GM21423 (cell line): Measurements from ENCODE around the gene WNT7B.

Experiments used
- ATAC-seq: cut with Tn5 transposase; IDR thresholded peaks from one replicate; pipeline ENCODE4 v1.9.1; 2021; ENCODE audit warnings: mild to moderate bottlenecking, moderate library complexity; ENCODE audit not compliant: unreplicated experiment

The WNT7B gene

DNA sequence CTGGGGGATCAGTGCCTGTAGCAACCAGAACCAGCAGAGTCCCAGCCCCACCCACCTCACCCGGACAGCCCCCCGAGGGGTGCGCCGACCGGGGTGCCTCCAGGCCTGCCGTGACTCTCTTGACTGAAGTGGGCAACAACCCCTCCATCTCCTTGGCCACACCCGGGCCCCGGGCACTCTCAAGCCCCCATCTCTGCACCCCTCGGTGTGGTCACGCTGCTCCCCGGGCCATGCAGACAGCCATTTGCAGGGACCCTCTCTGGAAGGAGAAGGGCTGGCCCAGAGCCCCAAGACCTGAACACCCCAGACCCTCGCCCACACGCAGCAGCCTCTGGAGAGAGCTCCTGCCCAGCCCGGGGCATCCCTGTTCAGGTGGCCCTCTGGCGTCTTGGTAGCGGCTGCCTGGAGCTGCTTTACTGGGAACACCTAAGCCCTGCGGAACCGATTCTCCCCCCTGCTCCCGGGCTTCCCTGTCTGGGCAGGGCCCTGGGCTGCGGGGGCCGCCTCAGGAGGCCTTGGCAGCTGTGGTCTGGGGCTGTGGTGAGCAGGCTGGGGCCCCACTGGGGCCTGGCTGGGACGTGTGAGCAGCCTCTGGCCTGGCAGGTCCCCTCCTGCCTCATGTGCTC, 84.9 kb downstream of the WNT7B start:
- no peak for ATAC-seq

GRCh38 chr22:45891471-45891995, 85.4 kb downstream of the WNT7B start:
- no peak for ATAC-seq

DNA sequence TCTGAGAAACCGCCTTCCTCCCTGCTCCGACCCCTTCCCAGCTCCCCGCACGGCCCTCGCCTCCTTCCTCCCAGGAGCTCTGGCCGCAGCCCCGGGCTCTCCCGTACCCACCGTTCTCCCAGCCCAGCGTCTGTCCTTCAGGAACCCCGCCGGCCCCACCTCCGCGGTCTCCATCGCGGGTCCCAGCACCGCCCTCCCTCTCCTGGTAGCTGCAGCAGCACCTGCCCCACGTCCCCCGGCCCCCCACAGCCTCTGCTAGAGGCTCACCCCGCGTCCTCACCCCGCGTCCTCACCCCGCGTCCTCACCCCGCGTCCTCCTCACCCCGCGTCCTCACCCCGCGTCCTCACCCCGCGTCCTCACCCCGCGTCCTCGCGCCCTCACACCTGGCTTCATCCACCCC, 85.9 kb downstream of the WNT7B start:
- no peak for ATAC-seq

- ATAC-seq, result no peak
Observed at GRCh38 chr22:45890351-45890635, 86.7 kb downstream of the WNT7B start.

- ATAC-seq, result no peak
Observed at GRCh38 chr22:45889539-45890350, 87.2 kb downstream of the WNT7B start.

DNA sequence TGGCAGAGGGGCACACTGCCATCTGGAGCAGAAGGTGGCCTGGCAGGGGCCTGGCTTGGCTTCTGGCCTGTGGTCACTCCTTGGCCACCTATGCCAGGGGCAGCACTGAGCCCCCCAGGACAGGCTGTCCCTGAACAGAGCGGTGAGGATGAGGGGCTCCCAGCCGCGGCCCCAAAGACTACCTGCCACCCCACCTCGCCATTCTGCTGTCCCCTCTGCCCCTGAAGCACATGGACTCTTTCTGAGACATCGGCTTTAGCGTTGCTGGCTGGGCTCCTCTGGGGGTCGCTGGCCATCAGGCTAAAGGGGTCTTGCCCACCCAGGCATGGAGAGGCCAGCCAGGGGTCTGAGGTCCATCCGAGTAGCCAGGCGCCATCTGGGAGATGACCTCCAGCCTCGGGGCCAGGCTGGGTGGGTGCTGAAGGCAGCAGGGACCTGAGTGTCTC, 87.8 kb downstream of the WNT7B start:
- no peak for ATAC-seq

GRCh38 chr22:45888221-45889092, 88.5 kb downstream of the WNT7B start:
- no peak for ATAC-seq

DNA sequence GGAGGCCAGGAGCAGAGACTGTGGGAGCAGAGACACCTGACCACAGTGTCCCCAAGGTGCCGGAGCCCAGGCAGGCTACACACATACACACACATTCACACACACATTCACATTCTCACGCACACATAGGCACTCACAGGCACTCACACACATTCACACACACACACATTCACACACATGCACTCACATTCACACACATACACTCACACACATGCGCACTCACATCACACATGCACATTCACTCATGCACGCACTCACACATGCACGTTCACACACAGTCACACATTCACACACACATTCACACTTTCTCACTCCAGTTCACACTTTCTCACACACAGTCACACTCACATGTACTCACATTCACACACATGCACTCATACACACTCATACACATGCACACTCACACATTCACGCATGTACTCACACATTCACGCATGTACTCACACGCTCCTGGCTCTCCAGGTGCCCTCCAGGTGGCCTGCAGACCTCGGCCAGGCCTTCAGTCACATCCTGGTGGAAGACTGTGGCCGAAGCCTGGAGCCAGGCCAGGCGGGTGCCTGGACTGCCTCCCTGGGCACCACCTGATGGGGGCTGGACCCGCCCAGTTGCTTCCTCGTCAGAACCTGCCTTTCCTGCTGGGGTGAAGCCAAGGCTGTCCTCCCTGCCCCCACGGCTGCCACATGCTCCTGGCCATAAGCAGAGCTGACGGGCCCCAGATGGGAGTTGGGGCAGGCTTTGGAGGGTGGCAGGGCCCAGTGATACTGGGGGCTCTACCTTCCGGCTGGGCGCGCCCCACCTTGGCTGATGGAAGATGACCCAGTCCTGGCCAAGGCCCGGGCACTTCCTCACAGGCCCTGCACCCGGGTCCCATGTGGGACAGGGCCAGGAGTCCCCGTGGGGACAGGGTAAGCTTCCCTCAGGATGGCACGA, 89.5 kb downstream of the WNT7B start:
- no peak for ATAC-seq

GRCh38 chr22:45886540-45886939, 90.4 kb downstream of the WNT7B start:
- ATAC-seq, result no peak

GRCh38 chr22:45885941-45886395, 91.0 kb downstream of the WNT7B start:
- ATAC-seq, result no peak

DNA sequence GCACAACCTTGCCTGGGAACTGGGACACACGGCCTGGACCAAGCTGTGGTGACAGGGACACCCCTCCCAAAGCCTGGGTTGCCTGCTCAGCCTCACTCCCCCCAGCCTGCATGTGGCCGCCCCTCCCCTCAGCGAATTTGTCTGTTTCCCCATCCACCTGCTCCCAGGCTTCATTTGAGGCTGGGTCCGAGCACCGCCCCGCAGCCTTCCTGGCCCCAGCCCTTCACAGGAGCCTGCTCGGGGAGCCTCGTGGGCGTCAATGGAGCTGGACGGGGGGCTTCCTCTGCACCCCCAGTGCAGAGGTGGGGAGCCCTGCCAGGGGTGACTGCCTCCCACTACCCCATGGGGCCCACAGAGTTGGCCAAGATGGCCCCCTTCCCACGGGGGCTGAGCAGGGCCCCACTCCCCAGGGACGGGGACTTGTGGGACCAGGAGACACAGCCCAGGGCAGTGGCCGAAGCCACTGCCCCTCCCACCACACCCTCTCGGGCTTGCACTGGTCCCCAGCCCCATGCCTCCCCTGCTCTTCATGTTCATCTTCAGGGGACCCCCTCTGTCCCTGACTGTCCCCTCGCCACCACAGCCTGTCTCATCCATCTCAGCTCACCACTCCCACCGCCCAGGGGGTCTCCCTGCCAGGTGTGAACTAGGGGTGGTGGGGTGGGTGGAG, 91.7 kb downstream of the WNT7B start:
- no peak for ATAC-seq

DNA sequence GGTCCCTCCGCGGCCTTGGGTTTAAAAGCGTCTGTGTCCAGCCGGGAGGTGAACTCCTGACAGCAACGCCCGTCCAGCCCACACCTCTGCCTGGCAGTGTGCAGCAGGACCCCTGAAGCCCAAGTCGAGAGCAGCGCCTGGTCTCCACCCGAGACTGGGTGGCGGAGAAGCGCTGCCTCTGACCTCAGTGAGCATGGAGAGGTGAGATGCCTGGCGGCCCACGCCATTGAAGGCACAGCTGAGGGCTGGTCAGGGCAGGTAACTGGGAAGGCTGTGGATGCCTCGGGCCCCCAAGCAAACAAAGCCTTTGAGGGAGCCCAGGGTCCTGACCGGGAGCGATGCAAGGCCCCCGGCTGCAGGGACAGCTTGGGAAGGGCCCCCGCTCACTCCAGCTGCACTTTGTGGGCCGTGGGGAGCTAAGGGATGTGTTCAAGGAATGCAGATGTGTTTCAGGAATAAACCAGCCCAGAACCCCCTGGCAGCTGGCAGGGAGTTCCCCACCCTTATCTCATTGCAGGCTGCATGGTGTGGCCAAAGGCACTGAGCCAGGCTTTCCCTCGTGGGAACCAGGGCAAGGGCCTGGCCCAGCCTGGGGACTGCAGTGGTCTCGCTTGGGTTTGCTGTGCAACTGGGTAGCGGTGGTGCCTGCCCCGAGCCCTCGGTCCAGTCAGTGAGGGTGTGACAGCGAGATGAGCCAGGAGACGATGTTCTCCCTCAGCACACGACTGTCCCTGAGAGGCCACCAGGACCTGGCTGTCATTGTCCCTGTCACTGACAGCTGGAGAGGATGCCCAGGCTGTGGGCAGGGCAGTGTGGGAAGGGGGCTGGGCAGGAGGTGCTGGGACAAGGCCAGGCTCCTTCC, 92.5 kb downstream of the WNT7B start:
- no peak for ATAC-seq

GRCh38 chr22:45883811-45884170, 93.2 kb downstream of the WNT7B start:
- no peak for ATAC-seq

- no peak for ATAC-seq
Observed at GRCh38 chr22:45882881-45883810, 93.8 kb downstream of the WNT7B start.

DNA sequence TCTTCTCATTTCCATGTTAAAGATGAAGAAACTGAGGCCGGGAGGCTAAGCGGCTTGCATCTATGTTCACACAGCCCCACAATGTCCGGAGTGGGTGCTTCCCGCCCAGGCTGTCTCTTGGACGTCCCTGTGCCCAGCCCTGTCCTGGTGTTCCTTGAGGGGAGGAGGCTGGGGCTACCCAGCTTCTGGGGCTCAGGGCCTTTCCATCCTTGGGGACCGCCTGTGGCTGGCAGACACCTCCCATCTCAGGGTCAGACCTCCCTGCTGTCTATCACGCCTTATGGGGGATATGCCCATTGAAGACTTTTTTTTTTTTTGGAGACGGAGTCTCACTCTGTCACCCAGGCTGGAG, 95.5 kb downstream of the WNT7B start:
- ATAC-seq, result no peak

- no peak for ATAC-seq
Observed at GRCh38 chr22:45880716-45881523, 96.0 kb downstream of the WNT7B start.

DNA sequence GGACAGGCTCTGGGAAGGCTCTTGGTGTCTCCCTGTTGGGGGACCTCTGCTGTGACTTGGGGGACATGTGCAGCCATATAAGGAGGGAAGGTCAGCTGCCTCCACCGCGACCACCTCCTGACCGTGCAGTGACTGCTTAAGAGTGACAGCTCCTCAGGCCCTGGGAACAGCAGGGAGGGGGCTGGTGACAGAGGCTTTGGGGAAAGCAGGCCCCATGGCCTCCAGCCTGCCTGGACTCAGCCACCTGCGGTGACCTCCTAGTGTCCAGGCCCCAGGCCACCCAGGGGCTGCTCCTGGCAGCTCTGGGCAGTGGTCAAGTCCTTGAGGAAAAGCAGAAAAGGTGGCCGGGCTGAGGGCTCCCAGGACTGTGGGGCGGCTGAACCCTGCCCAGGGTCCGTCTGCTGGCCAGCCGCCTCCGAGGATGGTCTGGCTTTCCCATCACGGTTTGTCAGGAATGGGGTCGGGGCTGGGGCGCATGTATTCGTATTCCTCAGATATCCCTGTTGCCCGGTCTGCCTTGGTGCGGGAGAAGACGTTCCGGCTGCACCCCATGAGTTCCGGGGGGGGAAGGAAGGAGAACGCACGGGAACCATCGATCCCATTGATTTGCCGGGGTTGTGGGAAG, 96.8 kb downstream of the WNT7B start:
- no peak for ATAC-seq
